HG02623 (cell line): Measurements from ENCODE around the gene SAT1.

Experiments used
- ATAC-seq: cut with Tn5 transposase; IDR thresholded peaks from one replicate; pipeline ENCODE4 v1.9.1; 2021; ENCODE audit warnings: moderate library complexity; ENCODE audit not compliant: unreplicated experiment

Gene SAT1

DNA sequence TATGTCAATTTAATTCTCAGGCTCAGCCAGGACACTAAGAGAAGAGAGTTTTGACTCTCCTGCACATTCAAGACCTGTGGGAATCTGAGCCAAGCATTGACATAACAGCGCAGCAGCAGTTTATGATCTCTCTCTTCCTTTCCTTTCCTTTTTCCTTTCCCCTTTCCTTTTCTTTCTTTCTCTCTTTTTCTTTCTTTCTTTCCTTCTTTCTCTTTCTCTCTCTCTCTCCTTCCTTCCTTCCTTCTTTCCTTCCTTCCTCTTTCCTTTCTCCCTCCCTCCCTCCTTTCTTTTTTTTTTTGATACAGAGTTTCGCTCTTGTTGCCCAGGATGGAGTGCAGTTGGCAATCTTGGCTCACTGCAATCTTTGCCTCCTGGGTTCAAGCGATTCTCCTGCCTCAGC is 21.6 kb downstream of the SAT1 start:
- no peak for ATAC-seq

- ATAC-seq: no peak
Measured at GRCh38 chrX:23805389-23805788, 22.4 kb downstream of the SAT1 start.

GRCh38 chrX:23810279-23810678 is 27.3 kb downstream of the SAT1 start:
- ATAC-seq: no peak

GRCh38 chrX:23811108-23811651 is 28.2 kb downstream of the SAT1 start:
- ATAC-seq: no peak

DNA sequence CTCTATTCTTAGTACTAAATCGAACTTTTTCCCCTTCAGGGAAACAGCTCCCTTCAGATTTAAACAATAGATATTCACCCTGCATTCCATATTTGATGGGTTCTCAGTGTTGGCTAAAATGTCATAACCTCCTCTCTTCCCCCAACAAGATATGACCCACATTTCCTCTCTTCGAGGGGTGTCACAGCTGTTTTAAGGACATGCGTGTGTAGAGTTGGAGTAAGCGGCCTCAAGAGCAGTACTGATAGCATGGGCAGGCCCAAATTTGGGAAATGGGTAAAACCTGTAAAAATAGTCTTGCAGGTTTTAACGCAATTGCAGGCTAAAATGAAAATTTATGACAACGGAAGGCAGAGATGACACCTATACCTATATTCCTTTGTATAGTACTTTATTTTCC is 28.7 kb downstream of the SAT1 start:
- ATAC-seq: no peak

- no peak for ATAC-seq
Measured at GRCh38 chrX:23813808-23814207, 30.8 kb downstream of the SAT1 start.

DNA sequence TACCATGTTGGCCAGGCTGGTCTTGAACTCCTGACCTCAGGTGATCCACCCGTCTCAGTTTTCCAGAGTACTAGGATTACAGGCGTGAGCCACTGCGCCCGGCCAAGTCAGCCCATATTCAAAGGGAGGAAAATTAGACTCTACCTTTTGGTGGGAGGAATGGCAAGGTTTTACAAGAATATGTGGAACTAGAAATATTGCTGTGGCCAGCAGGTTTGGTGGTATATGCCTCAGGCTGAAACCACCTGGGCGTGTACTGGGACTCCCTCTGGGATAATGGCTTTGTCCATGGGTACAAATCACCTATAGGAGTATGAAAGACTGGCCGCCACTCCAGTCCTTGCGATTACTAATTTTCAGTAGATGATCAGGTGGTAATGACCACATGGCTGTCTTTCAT is 32.4 kb downstream of the SAT1 start:
- no peak for ATAC-seq

- ATAC-seq: no peak
Measured at GRCh38 chrX:23816179-23816578, 33.2 kb downstream of the SAT1 start.

GRCh38 chrX:23817979-23818336 is 35.0 kb downstream of the SAT1 start:
- ATAC-seq: no peak

DNA sequence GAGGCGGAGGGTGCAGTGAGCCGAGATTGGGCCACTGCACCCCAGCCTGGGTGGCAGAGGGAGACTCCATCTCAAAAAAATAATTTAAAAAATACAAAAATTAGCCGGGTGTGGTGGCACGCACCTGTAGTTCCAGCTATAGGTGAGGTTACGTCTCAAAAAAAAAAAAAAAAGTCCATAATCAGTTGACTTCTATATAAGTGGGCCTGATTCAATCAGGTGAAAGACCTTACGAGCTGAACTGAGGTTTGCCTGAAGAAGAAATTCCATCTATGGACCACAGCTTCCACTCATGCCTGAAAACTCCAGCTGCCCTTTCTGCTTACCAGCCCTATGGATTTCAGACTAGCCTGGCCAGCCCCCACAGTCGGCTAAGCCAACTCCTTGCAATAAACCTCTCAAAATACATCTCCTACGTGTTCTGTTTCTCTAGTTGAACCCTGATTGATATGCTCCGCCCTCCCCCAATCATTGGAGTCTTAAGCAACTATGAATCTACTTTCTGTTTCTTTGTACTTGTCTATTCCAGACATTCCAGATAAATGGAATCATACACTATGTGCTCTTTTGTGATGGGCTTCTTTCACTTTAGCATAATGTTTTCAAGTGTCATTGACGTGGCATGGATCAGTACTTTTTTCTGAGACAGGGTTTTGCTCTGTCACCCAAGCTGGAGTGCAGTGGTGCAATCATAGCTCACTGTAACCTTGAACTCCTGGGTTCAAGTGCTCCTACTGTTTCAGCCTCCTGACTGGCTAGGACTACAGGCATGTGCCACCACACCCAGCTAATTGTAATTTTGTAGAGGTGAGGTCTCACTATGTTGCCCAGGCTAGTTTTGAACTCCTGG is 36.6 kb downstream of the SAT1 start:
- ATAC-seq: no peak

- ATAC-seq: no peak
Measured at GRCh38 chrX:23820235-23820782, 37.3 kb downstream of the SAT1 start.

- ATAC-seq: no peak
Measured at GRCh38 chrX:23821847-23822246, 38.9 kb downstream of the SAT1 start.

DNA sequence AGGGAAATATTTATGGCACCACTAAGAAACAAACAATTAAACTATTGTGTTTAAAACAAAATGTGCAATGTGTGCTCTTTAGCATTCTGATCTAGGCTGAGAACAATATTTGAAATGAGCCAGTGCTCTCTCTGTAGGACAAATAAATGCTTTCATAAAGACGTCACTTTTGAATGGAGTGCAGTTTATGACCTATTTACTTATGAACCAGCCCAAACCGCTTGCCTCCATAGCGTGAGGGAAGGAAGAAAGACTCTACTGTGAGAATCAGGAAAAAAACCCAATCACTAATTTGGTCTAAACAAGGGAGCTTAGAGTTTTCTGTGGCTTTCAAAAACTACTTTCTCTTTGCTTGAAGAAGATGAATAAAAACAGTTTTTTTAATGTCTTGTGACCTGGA is 39.4 kb downstream of the SAT1 start:
- ATAC-seq: no peak

- ATAC-seq: no peak
Measured at GRCh38 chrX:23822841-23823240, 39.9 kb downstream of the SAT1 start.

GRCh38 chrX:23825675-23826074 is 42.7 kb downstream of the SAT1 start:
- no peak for ATAC-seq

- no peak for ATAC-seq
Measured at GRCh38 chrX:23826216-23826615, 43.2 kb downstream of the SAT1 start.

- ATAC-seq: no peak
Measured at GRCh38 chrX:23826653-23827052, 43.7 kb downstream of the SAT1 start.

- no peak for ATAC-seq
Measured at GRCh38 chrX:23828881-23829280, 45.9 kb downstream of the SAT1 start.

GRCh38 chrX:23832721-23833120 is 49.7 kb downstream of the SAT1 start:
- ATAC-seq: no peak
